Activated effector memory CD4-positive, alpha-beta T cell treated with anti-CD3 and anti-CD28 coated beads, Interleukin-2, amount 50 U/mL, for 16 hours (primary cell): ENCODE data around the gene TCEA2.

ENCODE experiments used
- DNase-seq: peaks from one replicate; pipeline ENCODE4 v3.0.0-alpha.2; 2020

The TCEA2 gene

GRCh38 chr20:64036346-64037198 lies 26.4 kb upstream of the TCEA2 start:
- DNase-seq, result no peak

- no peak for DNase-seq
These were observed 25.9 kb upstream of the TCEA2 start for GRCh38 chr20:64037199-64037497.

- no peak for DNase-seq
These were observed 25.3 kb upstream of the TCEA2 start for GRCh38 chr20:64037498-64038213.

DNA sequence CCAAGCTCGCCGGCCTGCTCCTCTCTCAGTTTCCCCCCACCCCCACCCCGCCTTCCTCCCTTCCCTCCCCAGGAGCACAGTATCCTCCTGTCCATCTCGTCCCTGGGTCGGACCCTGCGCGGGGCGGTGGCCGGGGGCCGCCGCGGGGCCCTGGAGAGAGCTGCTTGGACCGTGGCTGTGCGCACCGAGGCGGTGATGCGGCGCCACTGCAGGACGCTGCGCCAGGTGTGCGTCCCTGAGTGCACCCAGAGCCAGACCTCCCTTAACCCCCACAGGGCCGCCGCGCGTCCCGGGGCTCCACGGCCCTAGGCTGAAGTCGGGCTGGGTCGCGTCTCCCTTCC lies 24.8 kb upstream of the TCEA2 start:
- DNase-seq, result no peak

GRCh38 chr20:64038565-64039292 lies 24.3 kb upstream of the TCEA2 start:
- DNase-seq, result peak; percentile 92

GRCh38 chr20:64039293-64040160 lies 23.5 kb upstream of the TCEA2 start:
- DNase-seq, result no peak

DNA sequence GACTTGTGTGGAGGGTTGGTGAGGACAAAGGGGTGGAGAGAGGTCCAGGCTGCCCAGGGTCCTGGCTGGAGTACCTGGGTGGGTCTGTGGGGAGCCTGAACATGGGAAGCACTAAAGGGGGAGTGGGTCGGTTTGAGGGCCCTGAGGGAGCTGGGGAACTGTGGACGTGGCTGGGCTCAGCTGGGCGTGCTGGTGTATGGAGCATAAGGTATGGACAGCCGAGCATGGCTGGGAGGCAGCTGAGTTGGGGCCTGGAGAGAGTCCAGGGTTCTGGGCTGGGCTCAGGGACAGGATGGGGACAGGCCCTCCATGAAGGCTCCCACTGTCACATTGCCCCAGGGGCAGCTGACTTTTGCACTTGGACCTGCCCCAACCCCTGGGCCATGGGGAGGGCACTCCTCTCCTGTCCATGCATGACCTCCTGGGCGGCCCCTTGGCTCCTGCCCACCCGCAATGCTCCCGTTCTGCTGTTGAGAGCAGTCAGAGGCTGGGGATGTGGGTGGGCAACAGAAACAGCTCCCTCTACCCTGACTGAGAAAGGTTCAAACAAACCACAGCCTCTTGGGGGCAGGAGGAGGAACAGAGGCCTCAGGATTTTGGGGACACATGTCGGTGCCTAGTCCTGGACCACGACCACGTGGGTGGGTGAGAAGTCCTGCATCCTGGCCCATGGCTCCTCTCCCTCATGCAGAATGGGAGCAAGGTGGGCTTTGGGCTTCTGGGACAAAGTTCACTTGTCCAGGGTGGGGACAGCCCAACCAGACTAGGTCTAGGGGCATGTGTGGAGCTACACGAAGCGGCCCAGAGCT lies 22.6 kb upstream of the TCEA2 start:
- no peak for DNase-seq

- DNase-seq, result no peak
These were observed 21.8 kb upstream of the TCEA2 start for GRCh38 chr20:64041040-64041780.

DNA sequence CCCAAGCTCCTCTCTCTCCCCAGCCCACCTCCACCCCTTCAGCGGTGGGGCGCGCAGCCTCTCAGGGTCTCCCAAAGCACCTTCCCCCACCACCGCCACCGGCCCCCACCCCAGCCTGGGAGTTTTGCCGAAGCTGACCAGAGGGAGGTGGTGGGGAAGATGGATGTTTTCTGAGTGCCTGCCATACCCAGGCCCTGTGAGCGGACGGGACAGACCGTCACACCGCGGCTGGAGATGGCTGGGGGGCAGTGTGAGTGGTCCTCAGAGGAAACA lies 21.3 kb upstream of the TCEA2 start:
- DNase-seq, result no peak

- DNase-seq, result no peak
These were observed 20.8 kb upstream of the TCEA2 start for GRCh38 chr20:64042054-64042781.

DNA sequence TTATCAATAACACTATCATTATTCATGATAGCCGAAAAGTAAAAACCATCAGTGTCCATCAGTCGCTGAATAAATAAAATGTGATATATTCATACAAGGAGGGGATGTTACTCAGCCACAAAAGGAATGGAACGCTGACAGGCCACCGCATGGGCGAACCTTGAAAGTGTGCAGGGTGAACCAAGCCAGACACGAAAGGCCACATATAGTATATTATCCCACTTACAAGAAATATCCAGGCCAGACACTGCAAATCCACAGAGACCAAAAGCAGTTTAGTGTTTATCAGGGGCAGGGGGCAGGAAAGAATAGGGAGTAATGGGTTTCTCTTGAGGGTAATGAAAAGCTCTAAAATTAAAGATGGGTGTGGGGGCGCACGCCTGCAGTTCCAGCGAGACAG lies 19.2 kb upstream of the TCEA2 start:
- DNase-seq, result no peak

GRCh38 chr20:64044484-64045247 lies 18.3 kb upstream of the TCEA2 start:
- no peak for DNase-seq

DNA sequence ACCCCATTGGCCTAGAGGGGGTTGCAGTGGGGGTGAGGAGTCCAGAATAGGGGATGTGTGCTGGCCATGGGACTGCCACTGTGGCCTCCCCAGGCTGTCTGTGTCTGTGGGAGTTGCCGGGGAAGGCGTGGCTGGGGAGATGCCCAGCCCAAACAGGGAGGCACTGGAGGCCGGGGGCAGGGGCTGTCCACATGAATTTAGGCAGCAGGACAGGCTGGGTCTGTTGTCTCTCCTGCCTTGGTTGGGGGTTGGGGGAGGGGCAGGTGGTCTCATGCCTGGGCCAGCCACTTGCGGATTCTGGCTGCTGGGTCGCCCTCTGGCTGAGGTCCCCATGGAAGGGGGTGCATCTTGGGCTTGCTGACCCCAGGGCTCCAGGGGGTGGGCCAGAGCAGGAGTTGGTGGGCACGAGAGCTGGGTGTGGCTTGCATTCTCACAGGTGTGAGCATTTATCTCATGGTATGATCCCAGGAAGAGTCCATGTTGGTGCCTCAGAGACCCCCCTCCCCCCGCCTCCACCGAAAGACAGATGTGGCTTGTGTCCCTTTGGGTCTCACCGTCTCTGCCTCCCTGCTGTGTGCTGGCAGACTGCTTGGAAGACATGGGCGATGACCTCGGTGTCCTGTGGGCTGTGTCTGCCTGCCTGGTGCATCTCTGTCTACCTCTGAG lies 17.5 kb upstream of the TCEA2 start:
- DNase-seq, result no peak

- DNase-seq, result no peak
These were observed 16.0 kb upstream of the TCEA2 start for GRCh38 chr20:64047046-64047389.

GRCh38 chr20:64047968-64048401 lies 15.0 kb upstream of the TCEA2 start:
- DNase-seq, result no peak

- DNase-seq, result no peak
These were observed 14.5 kb upstream of the TCEA2 start for GRCh38 chr20:64048402-64049044.

- no peak for DNase-seq
These were observed 13.7 kb upstream of the TCEA2 start, which contains the start of gene SOX18 for GRCh38 chr20:64049060-64049877. Gene SOX18, minus strand, starts transcription at chr20:64049639. Its CDS starts 123 bp downstream, at chr20:64049516.

GRCh38 chr20:64049878-64050260 lies 13.1 kb upstream of the TCEA2 start:
- no peak for DNase-seq
